ENCODE results near the gene PDZK1.
A peak's percentile ranks its signal among the peaks of the same experiment; 100 is the strongest.

The PDZK1 gene

GRCh38 chr1:145707183-145707867 is at the start of gene PDZK1:
PDZK1 (minus strand) TSS chr1:145707368; CDS start chr1:145688021, 19,347 bp downstream.
- no peak within 1 kb of the TSS for H3K4me3 ChIP-seq (ENCODE audit: low read length)
- DNase-seq (ENCODE audit: low read depth) = no peak
- TF ChIP-seq CTCF (conservative IDR thresholded peaks at IDR 0.05; ENCODE audit: low read depth, low read length) = no peak

GRCh38 chr1:145751491-145752037 is 44.4 kb upstream of the PDZK1 start:
- peak; percentile 27 for DNase-seq (ENCODE audit: low read depth)
- no peak overlapping the region for H3K4me3 ChIP-seq (ENCODE audit: low read length)
- TF ChIP-seq CTCF (conservative IDR thresholded peaks at IDR 0.05; ENCODE audit: low read depth, low read length) = no peak

DNA sequence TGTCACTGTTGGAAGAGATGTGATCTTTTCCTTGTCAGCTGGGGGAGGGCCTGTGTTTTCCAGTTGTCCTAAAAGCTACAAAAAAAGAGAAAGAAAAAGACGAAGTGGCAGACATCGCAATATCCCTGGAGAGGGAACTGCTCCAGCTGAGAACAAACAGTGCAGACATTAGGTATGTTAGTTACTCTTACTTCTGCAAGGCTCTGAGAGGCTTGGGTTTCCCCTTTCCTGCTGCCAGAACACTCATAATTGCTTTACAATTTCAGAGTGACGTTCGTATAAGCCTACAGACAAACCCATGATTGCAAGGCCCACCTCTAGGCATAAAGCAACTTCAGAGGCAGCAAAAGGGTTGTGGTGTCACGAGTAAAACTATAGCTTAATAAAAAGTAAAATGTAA is 43.3 kb upstream of the PDZK1 start:
- no peak for TF ChIP-seq CTCF (conservative IDR thresholded peaks at IDR 0.05; ENCODE audit: low read depth, low read length)
- no peak for DNase-seq (ENCODE audit: low read depth)
- H3K4me3 ChIP-seq (ENCODE audit: low read length) = no peak overlapping the region

- TF ChIP-seq CTCF (conservative IDR thresholded peaks at IDR 0.05; ENCODE audit: low read depth, low read length) = no peak
- no peak for DNase-seq (ENCODE audit: low read depth)
- H3K4me3 ChIP-seq (ENCODE audit: low read length) = no peak overlapping the region
Observed at GRCh38 chr1:145747398-145748247, 40.5 kb upstream of the PDZK1 start.

GRCh38 chr1:145740269-145740668 is 33.1 kb upstream of the PDZK1 start:
- H3K4me3 ChIP-seq (ENCODE audit: low read length) = no peak overlapping the region
- no peak for DNase-seq (ENCODE audit: low read depth)
- TF ChIP-seq CTCF (conservative IDR thresholded peaks at IDR 0.05; ENCODE audit: low read depth, low read length) = no peak

GRCh38 chr1:145736191-145736590 is 29.0 kb upstream of the PDZK1 start:
- DNase-seq (ENCODE audit: low read depth) = no peak
- TF ChIP-seq CTCF (conservative IDR thresholded peaks at IDR 0.05; ENCODE audit: low read depth, low read length) = no peak
- H3K4me3 ChIP-seq (ENCODE audit: low read length) = no peak overlapping the region

Measured in retinal pigment epithelial cell (primary cell).